ENCODE measurements around the gene DNAH6. TPM values are rescaled to one million over a fixed set of nuclear protein-coding genes. Genes with fewer than 3 reads are reported as not detected.

DNAH6 gene
- total and polyA plus RNA-seq, 9 of the 15 experiments (the other 6 are each of a cell fraction or from before 2014, with no cell fraction given), result 0.01 to 0.04 (median 0.01) TPM; not detected in 5

DNA sequence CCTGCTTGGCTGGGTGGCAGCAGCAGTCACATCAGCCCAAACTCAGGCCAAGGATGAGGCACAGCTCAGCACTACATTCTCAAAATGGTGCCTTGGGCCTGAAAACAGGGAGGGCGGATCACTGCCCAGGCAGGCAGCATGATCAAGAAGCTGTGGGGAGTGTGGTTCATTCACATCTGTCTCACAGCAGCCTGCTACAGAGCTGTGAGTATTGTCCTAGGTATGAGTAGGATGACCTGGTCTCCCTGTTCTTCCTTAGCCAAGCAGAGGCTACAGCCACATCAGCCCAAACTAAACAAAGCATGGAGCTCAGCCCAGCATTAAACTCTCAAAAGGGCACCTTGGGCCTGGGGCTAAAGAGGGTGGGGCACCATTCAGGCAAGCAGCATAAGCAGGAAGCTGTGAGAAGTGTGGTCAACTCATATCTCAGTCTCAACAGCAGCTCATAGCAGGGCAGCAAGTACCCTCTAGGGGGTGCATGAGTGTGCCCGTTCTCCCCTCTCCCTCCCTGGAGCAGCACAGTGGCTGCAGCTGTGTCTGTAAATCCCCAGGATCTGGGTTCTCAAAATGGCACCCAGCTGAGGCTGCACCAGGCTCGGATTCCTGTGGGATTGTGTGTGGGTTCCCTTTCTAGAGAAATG lies 225.0 kb downstream of the DNAH6 start (continued):
- TF ChIP-seq, protein P1, sequence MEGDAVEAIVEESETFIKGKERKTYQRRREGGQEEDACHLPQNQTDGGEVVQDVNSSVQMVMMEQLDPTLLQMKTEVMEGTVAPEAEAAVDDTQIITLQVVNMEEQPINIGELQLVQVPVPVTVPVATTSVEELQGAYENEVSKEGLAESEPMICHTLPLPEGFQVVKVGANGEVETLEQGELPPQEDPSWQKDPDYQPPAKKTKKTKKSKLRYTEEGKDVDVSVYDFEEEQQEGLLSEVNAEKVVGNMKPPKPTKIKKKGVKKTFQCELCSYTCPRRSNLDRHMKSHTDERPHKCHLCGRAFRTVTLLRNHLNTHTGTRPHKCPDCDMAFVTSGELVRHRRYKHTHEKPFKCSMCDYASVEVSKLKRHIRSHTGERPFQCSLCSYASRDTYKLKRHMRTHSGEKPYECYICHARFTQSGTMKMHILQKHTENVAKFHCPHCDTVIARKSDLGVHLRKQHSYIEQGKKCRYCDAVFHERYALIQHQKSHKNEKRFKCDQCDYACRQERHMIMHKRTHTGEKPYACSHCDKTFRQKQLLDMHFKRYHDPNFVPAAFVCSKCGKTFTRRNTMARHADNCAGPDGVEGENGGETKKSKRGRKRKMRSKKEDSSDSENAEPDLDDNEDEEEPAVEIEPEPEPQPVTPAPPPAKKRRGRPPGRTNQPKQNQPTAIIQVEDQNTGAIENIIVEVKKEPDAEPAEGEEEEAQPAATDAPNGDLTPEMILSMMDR (IDR thresholded peaks at IDR 0.05 in 2 of 3, conservative IDR thresholded peaks at IDR 0.05 in 1 of 3; ENCODE audit: insufficient read depth in 2 of 3, low read depth in 1 of 3, low read length in 3 of 3), result peak; percentile 48 to 62 (median 58); a peak in 5 of 6 replicates
- TF ChIP-seq ZKSCAN8 (CRISPR knock-in tag; IDR thresholded peaks at IDR 0.05), result no peak
- TF ChIP-seq, protein P2, sequence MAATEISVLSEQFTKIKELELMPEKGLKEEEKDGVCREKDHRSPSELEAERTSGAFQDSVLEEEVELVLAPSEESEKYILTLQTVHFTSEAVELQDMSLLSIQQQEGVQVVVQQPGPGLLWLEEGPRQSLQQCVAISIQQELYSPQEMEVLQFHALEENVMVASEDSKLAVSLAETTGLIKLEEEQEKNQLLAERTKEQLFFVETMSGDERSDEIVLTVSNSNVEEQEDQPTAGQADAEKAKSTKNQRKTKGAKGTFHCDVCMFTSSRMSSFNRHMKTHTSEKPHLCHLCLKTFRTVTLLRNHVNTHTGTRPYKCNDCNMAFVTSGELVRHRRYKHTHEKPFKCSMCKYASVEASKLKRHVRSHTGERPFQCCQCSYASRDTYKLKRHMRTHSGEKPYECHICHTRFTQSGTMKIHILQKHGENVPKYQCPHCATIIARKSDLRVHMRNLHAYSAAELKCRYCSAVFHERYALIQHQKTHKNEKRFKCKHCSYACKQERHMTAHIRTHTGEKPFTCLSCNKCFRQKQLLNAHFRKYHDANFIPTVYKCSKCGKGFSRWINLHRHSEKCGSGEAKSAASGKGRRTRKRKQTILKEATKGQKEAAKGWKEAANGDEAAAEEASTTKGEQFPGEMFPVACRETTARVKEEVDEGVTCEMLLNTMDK (IDR thresholded peaks at IDR 0.05; ENCODE audit: borderline replicate concordance, insufficient read depth, low read depth, low read length, poor library complexity, severe bottlenecking), result peak; percentile 14

DNA sequence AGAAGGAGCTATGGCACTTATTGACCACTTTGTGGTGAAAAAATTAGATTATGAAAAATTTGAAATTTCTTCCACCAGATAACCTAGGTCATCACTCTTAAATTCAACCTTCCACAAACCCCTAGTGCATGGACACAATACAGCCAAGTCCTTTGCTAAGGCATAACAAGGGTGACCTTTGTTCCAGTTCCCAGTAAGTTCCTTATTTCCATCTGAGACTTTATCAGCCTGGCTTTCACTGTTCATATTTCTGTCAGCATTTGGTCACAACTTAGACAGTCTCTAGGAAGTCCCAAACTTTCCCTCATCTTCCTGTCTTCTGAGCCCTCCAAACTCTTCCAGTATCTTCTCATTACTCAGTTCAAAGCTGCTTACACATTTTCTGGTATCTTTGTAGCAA lies 232.0 kb downstream of the DNAH6 start:
- FAIRE-seq (no peak), DNase-seq (ENCODE audit: extremely low read depth in 1 of 4, low spot score in 3 of 4) (no peak), ATAC-seq (no peak)
- Histone ChIP-seq H3K36me3 (ENCODE audit: control insufficient read depth, insufficient read depth, low read length) (no peaks in the 10 kb centered on the region), H3K9ac (ENCODE audit: insufficient read depth in 1 of 2, low read depth in 2 of 2, low read length in 2 of 2) (no peak overlapping the region), H3K79me2 (ENCODE audit: control insufficient read depth, insufficient read depth, low read length) (no peaks in the 10 kb centered on the region), H3K9me1 (ENCODE audit: control insufficient read depth, insufficient read depth, low read length) (no peaks in the 10 kb centered on the region), H3K4me2 (ENCODE audit: insufficient read depth, low read length) (no peak overlapping the region), H3K4me1 (replicated peaks in 1 of 2; ENCODE audit: control insufficient read depth in 2 of 2, insufficient read depth in 2 of 2, low read length in 2 of 2) (no peaks in the 10 kb centered on the region), H2AFZ (ENCODE audit: low read depth, low read length) (no peak overlapping the region), H3K27me3 (ENCODE audit: control insufficient read depth in 2 of 2, insufficient read depth in 2 of 2, low read length in 2 of 2) (no peaks in the 10 kb centered on the region), H3K4me3 (no peak overlapping the region), H3K9me3 (replicated peaks; ENCODE audit: control insufficient read depth, insufficient read depth, low read depth, low read length) (no peaks in the 10 kb centered on the region), H3K27ac (ENCODE audit: extremely low read depth, low read depth, low read length) (no peak overlapping the region), H4K20me1 (replicated peaks; ENCODE audit: control insufficient read depth, insufficient read depth, low read length) (no peaks in the 10 kb centered on the region)
- no TSS peak for BruUV-seq (replicated peaks)
- POLR2A ChIA-PET, result no interaction called here
- in situ Hi-C loops (cut with MboI), result no loop called here
- CTCF ChIA-PET (ENCODE audit: low intra/inter-chr PET ratio), result no interaction called here
- intact Hi-C loops (cut with micrococcal nuclease), result no loop called here
- TF ChIP-seq MECOM (CRISPR knock-in tag; IDR thresholded peaks at IDR 0.05) (no peak), MED1 (CRISPR knock-in tag; IDR thresholded peaks at IDR 0.05; ENCODE audit: borderline replicate concordance) (no peak), GTF2A2 (tag; IDR thresholded peaks at IDR 0.05) (no peak), MTA1 (IDR thresholded peaks at IDR 0.05; ENCODE audit: borderline replicate concordance) (no peak)
